Globus pallidus (tissue), 1 donor: ENCODE data around the gene EXOC6B.
A peak's percentile ranks its signal among the peaks of the same experiment; 100 is the strongest.

Experiments
- DNase-seq: peaks from one replicate; pipeline ENCODE4 v3.0.0-alpha.2; 2015; ENCODE audit warnings: low spot score

The EXOC6B gene

DNA sequence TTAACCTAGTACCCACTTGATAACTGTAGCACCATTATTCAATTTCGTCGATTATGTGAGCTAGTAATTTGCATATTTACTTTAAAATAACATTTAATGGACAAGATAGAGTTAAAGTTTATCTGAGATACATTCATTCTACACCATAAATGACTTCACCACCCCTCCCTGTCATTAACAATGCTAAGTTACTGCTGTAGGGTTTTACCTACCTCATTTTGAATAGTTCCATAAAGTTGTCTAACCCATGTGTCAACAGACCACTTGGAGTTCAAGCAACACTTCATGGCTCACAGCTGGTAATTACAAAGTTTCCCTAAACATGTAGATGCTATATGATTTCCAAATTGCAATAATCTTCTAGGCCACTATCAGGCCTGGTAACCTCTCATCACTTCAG, 550.7 kb downstream of the EXOC6B start:
- DNase-seq = no peak

DNA sequence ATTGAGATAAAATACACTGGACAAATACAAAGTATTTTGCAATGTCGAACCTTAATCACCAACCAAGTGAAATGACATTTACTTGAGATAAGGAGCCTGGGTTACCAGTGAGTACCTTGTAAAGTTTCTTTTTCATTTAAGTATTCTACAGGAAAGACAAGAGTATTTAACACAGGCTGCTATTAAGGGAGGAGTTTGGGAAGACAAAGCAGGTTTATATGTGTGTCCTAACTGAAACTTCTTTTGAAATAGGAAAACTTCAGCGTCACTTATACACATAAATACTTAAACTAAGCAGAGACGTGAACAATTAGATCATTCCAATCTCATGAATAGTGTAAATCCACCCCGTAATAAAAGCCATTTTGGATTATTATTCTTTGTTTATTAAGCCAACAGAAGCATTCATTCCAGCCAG, 551.4 kb downstream of the EXOC6B start:
- no peak for DNase-seq

DNA sequence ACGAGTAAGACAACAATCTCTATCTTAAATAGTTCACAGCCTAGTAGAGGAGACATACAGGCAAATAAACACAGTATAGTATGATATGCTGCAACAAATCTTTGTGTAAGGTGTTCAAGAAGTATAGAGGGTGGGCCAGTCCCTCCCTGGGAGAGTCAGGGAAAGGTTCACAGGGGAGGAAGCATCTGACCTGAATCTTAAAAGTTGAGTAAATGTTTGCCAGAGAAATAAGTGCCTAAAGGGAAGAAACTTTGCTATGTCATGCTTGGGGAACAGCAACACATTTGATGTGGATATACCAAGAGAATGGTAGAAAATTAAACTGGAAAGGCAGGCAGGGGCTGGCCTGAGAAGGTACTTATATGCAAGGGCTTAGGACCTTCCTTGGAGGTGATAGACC, 552.4 kb downstream of the EXOC6B start:
- no peak for DNase-seq

DNA sequence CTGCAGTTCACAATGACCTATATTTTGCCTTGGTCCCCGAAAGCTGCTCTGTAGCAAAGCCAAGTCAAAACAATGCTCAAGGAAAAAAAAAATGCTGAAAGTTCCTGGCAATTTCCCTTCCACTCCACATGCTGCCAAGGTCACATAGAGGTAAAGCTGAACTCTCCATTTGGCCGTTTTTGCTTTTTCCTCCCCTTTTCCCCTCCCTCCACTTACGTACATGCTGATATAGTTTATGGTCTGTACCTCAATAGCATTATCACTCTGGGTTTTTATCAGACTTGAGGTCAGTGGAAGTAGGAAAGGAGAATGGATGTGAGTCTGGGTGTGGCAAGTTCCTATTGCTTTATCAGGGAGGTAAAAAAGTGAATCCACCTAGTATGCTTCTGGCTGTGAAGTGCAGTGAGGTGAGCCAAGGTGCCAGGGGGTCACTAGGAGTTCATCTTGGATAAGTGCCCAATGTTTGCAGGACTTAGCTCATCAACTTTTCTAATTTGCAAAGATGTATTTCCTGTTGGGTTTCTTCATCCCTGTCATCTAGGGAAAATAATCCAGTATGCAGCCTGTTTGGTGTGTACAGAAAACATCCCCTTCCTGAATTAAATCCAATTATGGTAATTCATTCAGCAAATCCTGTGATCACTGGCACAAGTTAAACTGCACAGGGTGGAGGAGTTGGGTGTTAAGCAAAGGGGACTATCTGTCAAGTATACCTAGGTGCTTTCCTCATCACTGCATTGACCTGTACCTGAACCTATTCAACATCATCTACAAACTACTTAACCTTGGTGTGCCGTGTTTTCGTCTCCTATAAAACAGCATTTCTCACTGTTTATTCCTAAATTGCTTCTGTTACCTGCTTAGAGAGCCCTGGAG, 553.8 kb downstream of the EXOC6B start:
- DNase-seq = no peak

DNA sequence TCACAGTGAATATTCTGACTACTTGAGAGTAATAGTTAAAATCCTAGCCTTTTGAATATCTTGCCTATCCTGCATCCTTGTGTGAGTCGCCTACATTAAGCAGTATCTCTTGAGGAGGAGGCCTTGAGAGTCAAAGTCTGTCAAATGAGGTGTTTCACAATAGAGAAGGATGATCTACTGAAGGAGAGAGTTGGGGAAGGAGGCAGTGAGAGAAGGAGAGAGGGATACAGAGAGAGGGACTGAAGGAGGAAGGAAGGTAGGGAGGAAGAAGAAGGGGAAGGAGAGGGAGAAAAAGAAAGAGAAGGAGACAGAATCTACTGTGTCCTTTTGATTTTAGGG, 554.6 kb downstream of the EXOC6B start:
- no peak for DNase-seq

DNA sequence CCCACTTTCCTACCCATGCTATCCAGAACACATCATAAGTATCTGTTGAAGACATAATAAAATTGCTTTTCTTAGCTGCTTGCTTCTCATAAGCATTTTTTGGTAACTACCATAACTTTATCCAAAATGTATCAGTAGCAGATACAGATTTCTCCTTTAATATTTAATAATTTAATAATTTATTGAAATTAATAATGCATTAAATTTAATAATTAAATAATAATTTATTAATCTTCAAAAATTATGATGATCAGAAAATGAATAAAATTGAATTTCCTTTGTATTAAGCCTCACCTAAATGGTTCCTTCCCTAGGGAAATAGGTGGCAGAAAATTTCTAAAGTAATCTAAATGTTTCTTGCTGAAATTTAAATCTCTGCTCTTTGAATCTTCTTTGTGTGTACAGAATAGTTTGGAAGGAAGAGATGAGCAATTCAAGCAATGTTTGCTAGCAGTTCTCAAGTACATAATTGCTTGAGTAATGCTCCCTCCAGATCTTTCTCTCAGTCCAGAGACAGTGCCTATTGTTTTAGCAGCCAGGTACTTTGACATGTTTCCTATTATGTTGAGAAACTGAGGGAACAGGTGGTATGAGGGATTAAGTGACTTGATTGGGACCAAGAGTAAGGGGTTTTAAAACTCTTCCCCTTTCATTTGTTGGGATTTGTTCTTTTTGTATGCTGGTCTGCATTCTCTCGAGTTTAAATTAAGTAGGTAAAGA, 555.1 kb downstream of the EXOC6B start:
- DNase-seq = no peak

DNA sequence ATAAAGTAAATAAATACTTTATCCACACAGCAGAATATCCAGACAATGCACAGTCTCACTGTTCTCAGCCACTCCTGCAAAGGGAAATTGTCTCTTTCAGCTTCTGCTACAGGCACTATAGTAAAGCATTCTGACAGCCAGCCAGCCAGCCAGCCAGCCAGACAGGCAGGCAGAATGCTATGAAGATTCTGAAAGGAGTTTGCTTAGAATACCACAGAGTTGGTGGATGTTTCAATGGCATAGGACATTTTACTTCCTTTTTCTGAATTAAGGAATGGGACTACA, 562.1 kb downstream of the EXOC6B start:
- peak; percentile 33 for DNase-seq

DNA sequence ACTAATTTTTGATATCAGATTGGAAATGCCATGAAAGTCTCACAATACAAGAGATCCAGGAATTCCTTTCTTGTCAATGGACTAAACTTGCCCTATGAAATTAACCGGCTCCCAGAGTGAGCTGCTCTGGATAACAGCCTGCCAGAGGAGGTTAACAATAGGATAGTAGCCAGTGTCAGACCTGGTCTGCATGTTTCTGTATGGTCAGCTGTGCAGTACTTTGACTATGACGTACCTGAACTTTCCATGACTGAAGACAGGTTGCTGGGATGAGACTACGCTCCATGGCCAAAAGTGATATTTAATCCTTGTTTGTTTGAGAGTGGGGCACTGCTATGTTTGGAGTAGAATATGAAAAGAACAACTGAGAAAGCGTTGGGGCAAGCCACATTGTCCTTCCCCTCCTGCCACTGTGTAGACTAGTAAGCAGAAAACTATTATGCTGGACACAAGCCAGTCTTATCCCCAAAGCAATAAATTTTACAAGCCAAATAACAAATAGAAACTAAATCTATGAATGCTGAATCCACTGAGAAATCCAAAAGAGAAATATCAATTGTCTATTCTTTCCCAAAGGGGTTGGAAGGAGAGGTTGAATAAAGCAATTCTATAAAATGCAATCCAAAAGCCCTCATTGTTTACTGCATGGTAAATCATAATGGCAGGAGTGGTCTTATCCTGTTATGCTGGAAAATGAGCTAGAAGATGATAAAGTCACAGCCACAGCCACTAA, 562.6 kb downstream of the EXOC6B start:
- no peak for DNase-seq

DNA sequence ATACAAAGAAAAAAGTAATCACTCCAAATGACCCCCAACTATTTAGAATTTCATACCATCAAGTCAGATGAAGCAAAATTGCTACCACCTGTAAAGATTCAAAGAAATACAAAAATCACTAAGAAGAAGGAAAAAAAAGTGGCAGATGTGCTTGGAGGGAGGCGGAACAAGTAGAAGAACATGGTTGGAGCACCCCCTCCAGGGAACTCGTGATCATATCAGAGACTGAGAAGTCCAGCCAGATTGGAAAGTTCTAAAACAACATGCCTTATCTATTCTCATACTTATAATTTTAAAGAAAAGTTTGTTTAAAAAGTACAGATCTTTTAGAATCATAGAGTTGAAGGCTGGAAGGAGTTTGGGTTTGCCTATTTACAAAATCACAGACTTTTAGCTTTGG, 564.8 kb downstream of the EXOC6B start:
- no peak for DNase-seq

DNA sequence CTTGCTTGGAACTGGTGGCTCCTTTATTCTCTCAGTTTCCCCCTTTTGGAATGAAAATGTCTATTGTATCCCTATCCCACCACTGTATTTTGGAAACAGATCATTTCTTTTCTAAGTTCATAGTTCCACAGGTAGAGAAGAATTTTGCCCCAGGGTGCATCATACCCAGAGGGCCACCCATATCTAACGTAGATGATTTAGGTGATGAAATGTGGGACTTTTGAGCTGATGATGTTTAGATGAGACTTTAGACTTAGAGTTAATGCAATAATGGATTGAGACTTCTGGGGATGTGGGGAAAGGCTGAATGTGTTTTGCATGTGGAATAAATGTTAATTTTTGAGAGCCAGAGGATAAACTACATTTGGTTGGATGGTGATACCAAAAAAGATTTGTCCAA, 570.3 kb downstream of the EXOC6B start:
- DNase-seq = no peak

DNA sequence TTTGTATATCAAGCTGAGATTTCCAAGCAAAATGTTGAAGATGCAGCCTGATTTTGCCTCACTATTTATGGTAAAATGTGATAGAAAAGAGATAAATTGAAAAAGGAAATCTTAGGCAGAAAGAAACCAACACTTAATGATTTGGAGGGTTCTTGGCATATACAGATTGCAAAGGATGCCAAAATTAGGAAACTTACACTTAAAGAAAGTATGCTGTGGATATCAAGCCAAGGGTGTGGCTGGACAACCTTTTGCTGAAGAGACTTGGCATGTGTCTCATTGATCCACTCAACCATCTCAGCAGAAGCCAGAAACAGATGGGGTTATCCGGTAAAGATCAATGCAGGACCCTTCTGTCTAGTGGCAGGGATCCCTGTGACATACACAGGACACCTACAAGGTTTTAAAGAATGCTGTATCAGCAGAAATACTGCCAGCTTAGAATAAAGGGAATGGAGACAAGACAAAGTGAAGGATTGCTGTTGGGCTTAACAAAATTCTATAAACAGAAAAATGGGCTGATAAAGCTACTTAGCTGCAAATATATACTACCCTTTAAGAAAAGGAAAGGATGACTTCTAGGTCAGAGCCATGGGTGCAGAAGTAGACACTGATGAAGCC, 570.9 kb downstream of the EXOC6B start:
- no peak for DNase-seq

DNA sequence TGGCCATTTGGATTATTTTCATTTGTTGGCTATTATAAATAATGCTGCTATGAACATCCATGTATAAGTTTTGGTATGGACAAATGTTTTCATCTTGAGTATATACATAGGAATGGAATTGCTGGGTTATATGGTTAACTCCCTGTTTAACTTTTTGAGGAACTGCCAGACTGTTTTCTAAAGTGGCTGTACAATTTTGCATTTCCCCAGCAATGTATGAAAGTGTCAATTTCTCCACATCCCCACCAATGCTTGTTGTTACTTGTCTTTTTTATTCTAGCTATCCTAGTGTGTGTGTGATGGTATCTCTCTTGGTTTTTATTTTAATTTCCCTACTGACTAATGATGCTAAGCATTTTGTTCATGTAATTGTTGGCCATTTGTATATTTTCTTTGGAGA, 587.5 kb downstream of the EXOC6B start:
- no peak for DNase-seq

DNA sequence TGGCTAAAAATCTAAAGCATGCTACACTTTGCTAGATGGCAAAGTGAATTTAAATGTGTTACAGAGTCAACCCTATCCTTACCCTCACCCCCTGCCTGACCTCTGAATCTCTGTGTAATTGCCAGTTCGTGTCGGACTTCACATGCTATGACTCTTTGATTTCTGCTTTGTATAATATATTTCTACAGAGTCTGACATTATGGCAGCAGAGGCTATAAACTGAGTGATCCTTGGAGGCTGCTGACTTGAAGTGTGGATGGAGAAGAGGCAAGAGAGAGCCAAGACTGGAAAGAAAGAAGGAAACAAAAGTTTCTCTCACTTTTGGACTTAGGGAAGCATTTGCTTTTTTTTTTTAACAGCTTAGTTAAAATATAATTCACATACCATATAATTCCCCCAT, 588.3 kb downstream of the EXOC6B start:
- no peak for DNase-seq

DNA sequence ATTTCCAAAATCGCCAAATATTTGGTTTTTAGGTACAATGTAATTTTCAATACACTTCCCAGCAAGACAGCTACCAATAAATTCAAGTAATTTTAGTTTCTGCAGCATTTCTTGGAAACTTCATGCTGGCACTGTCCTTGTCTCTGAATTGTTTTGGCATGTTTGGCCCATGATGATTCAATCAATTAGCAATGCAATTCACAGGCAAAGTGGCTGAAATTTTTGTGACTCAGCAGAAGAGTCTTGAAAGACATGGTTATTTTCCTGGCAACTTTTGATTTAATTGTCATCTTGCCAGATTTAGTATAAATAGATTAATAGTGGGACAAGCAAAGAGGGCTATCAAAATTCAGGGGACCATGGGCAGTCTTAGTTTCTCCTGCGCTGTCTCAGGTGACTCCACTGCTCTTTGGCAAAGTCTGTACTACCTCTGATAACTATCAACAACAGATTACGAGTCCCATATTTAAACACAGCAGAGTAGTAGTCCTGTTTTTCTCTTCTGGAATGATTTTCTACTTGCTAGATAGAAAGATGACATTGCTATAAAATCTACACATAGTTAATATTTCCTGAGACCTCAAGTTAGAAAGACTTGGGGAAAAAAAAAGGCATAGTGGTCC, 589.3 kb downstream of the EXOC6B start:
- DNase-seq = peak; percentile 5

DNA sequence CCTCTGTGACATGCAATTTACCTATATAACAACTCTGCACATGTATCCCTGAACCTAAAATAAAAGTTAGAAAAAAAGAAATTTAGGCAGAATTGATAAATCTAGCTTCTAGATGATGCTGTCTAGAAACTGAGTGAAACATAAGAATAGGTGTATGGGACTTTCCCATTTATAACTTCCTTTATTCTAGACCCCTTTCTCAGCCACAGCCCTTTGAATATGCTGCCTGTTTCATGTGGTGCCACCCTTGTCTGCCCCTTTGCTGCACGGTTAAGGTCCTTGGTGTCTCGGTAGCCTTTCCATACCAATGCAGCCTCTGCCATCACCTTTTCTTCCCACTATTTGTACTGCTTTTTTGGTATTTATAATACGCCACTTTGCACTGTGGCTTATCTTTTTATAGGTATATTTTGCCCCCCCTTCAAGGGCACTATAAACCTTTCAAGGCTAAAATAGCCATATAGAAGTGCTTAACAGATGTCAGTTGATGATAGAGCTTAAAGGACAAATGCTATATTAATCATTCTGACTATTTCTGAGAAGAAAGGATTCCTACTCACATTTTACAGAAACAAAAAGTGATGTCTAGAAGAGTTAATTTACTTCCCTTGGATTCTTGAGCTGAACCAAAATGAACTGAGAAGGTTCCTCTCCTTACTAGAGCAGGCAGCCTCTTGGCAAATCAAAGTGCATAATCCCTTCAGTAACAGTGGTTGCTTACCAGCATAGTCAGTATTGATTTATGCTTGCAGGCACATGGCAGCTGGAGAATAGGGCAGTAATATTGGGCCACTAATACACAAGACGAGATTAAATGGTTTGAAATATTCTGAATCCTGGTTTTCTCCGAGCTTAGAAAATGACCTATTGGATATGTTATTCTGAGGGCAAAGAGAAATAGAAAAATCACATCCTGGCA, 590.1 kb downstream of the EXOC6B start:
- DNase-seq = no peak

DNA sequence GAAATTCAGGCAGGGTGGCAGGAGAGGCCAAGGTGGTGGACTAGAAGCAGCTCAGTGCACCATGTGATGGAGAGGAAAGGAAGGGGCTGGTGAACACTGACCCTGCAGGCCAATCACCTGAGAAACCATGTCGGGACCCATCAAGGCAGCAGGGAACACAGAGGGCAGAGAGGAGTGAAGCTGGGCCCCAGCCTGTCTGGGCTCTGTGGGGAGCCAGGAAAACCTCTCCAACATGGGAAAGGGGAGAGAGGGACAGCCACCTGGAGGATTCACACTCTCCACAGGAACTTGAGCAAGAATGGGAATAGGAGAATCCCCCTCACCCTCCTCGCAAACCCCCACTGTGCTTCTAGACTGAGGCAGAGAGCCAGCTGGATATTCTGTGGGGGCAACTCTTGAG, 592.6 kb downstream of the EXOC6B start:
- DNase-seq = no peak

DNA sequence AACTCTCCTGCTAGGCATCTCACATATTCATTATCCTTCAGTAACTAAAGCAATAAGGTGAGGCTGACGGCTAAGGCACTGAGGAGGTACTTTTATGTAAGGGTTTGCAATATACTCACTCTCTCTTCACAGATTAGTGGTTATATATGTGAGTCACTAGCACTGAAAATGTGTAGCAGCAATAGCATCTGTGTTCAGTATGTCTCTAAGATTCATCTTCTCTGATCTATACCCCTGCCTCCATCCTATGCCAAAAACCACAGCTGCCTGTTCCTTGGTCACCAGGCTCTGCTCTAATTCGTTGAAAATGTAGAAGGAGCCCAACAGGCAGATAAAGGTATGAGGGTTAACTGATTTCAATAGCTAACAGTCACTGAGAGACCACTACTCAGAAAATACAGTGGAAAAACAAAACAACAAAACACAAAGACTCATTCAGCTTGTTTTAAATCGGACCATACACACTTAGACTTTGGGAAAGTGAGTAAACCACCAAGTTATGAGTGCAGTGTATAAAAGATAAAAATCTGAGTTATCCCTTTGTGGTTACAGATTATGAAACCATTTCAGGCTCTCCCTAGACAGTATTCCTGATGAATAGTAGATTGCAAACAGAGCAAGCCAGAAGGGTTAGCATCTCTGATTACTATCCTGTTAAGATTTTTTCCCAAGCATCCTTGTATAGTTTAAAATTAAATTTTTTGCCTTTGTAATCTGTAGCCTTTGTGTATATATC, 602.8 kb downstream of the EXOC6B start:
- DNase-seq = no peak

DNA sequence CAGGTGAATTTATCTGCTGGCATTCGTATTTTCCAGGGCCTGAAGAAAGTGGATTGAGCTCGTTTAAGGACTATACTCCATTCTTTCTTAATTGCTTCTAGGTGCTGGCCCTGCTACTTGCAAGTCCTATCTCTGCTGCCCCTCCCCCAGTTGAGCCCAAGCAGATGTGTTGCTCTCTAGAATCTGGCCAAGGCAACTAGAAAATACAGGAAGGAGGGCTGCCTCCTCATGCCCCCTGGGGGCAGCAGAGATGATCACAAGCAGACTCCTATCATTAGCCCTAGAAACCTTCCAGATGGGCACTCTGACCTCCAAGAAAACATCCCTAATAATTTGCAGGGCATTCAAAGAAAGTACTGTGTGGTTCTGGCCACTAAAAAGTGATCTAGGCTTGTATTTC, 605.7 kb downstream of the EXOC6B start:
- no peak for DNase-seq

DNA sequence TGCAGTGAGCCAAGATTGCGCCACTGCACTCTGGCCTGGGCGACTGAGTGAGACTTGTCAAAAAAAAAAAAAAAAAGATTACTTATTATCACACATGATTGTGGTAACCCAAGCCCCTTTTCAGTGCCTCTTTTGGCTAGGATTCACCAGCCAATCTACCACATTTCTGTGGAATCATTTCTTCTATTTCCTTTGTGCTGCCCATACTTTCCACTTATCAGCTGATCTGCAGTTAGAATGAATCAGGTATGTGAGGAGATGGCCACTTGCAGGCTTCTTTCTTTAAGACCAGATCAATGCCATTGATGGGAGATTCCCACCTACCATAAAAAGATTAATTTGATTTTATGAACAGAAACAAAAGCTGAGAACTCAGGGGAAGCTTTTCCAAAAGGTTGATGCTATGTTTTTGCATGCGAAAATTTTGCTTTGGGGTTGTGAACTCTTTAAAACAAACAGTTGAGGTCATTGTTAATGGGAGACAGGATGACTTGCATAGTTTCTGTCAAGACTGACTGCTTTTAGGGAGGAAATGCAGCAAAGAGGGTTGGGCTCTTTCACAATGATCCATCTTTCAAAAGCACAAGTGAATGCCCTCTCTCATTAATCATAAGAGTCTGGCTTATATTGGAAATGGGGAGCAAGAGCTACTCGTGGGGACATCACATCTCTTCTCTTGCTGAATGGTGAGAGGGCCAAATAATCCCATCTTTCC, 611.2 kb downstream of the EXOC6B start:
- no peak for DNase-seq

DNA sequence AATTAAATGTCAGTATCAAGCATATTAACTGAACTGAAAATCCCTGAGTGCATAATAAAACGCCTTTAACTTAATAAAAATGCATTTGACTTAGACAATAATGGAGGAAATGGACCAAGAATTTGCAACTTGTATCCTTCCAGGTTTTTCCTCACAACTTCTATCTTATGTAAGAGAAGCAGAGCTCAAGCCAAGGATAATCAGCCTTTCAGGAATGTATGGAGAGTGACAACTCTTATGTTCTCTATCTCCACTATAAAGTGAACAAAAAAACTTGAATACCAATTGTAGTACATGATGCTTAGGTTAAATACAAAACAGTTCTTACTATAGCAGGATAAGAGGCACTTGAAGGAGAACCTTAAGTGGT, 613.4 kb downstream of the EXOC6B start:
- DNase-seq = no peak
